ENCODE results near the gene SMIM43.

- TF ChIP-seq RAD21 (IDR thresholded peaks at IDR 0.05) (no peak), REST (IDR thresholded peaks at IDR 0.05) (no peak), CTCF (IDR thresholded peaks at IDR 0.05; ENCODE audit: low read depth, low read length, missing input control) (no peak), ZBTB33 (IDR thresholded peaks at IDR 0.05) (no peak), ATF3 (IDR thresholded peaks at IDR 0.05) (no peak), YY1 (IDR thresholded peaks at IDR 0.05) (no peak), TAF1 (conservative IDR thresholded peaks at IDR 0.05) (no peak), EGR1 (IDR thresholded peaks at IDR 0.05; ENCODE audit: low read depth in 2 of 2) (no peak), MAX (IDR thresholded peaks at IDR 0.05) (no peak)
These were observed 4.8 kb downstream of the SMIM43 start for GRCh38 chr4:121760205-121760604.

Measured in liver (tissue), 3 donors.